Breast epithelium (tissue), 4 donors: ENCODE measurements around the gene CABCOCO1. TPM values are rescaled to one million over a fixed set of nuclear protein-coding genes. Genes with fewer than 3 reads are reported as not detected.

Experiments used
- DNase-seq, 2 donors: peaks; one replicate each; pipeline ENCODE4 v3.0.0-alpha.2; 2019; ENCODE audit warnings: low spot score in 2 of 2
- H3K27ac ChIP-seq, 2 donors: fragments of 200-600 bp; sonication (generic) in 1 of 2; one replicate each; pipeline ENCODE4 v1.5.1; 2016 to 2019; ENCODE audit warnings: mild to moderate bottlenecking in 1 of 2
- H3K27me3 ChIP-seq, 2 donors: fragments of 200-600 bp; sonication (generic) in 1 of 2; one replicate each; pipeline versions ENCODE4 v1.5.1 to v1.6.0; 2017 to 2019; ENCODE audit warnings: control low read depth in 1 of 2, mild to moderate bottlenecking in 1 of 2
- H3K36me3 ChIP-seq: fragments of 200-600 bp; one replicate; pipeline ENCODE4 v1.5.1; 2019
- H3K4me1 ChIP-seq, 2 donors: fragments of 200-600 bp; sonication (generic); one replicate each; pipeline ENCODE4 v1.5.1; 2016 to 2019; ENCODE audit warnings: control low read depth in 1 of 2
- H3K4me3 ChIP-seq, 3 donors: fragments of 200-600 bp; sonication (generic); 1 replicate in 2 of 3; 2 replicates in 1 of 3; pipeline ENCODE4 v1.5.1; 2016 to 2019; ENCODE audit warnings: mild to moderate bottlenecking in 3 of 3, moderate library complexity in 2 of 3
- H3K9me3 ChIP-seq, 2 donors: fragments of 200-600 bp; sonication (generic) in 1 of 2; one replicate each; pipeline ENCODE4 v1.5.1; 2016 to 2019; ENCODE audit warnings: control low read depth in 1 of 2
- CTCF ChIP-seq, 3 donors: fragments of 450-650 bp; IDR thresholded peaks; one replicate each; pipeline ENCODE4 v1.5.1; 2016 to 2017; ENCODE audit warnings: antibody characterized with exemption in 3 of 3, mild to moderate bottlenecking in 3 of 3, moderate library complexity in 3 of 3
- POLR2A ChIP-seq: fragments of 450-650 bp; IDR thresholded peaks from one replicate; pipeline ENCODE4 v1.6.1; 2016; ENCODE audit warnings: antibody characterized with exemption, mild to moderate bottlenecking, moderate library complexity
- POLR2AphosphoS5 ChIP-seq, 3 donors: sonication (generic); formaldehyde crosslinking; IDR thresholded peaks; one replicate each; pipeline ENCODE4 v1.6.1; 2017; ENCODE audit warnings: antibody characterized with exemption in 3 of 3
- intact Hi-C: fragments of 100-400 bp; cut with DNase I; formaldehyde crosslinking; loops from one replicate; pipeline ENCODE4 v1.15.1; 2023; ENCODE audit warnings: low total_unique reads
- total RNA-seq, 3 donors: library from RNA; depleted of rRNA; stranded (reverse); fragments of >200 nt; gene quantifications; one replicate each; pipeline ENCODE4 v1.1.0, GENCODE V29; 2016

CABCOCO1 gene
- total RNA-seq, 3 donors from 2014 or later: 0.16 to 1.3 (median 1.2) TPM

- no peaks in the 10 kb centered on the region for H3K27me3 ChIP-seq
Observed at GRCh38 chr10:61801484-61801883, 138.8 kb downstream of the CABCOCO1 start.

GRCh38 chr10:61803269-61803668 lies 140.5 kb downstream of the CABCOCO1 start:
- no peaks in the 10 kb centered on the region for H3K9me3 ChIP-seq
- TF ChIP-seq POLR2AphosphoS5 (IDR thresholded peaks at IDR 0.05) (no peak), CTCF (IDR thresholded peaks at IDR 0.05) (no peak), POLR2A (no peak)
- H3K27me3 ChIP-seq: no peaks in the 10 kb centered on the region

More at GRCh38 chr10:61801484-61801883, 138.8 kb downstream of the CABCOCO1 start:
- DNase-seq: no peak
- no peak overlapping the region for H3K4me3 ChIP-seq
- H3K4me1 ChIP-seq: no peaks in the 10 kb centered on the region
- H3K27ac ChIP-seq: no peak overlapping the region
- TF ChIP-seq POLR2AphosphoS5 (IDR thresholded peaks at IDR 0.05) (no peak), POLR2A (no peak), CTCF (IDR thresholded peaks at IDR 0.05) (no peak)
- H3K36me3 ChIP-seq: no peaks in the 10 kb centered on the region
- intact Hi-C loops: no loop called here
- no peaks in the 10 kb centered on the region for H3K9me3 ChIP-seq

GRCh38 chr10:61804414-61804813 lies 141.7 kb downstream of the CABCOCO1 start:
- H3K9me3 ChIP-seq: no peaks in the 10 kb centered on the region
- no peaks in the 10 kb centered on the region for H3K36me3 ChIP-seq
- H3K4me1 ChIP-seq: no peaks in the 10 kb centered on the region
- no peaks in the 10 kb centered on the region for H3K27me3 ChIP-seq
- intact Hi-C loops: no loop called here
- TF ChIP-seq POLR2A (no peak), POLR2AphosphoS5 (IDR thresholded peaks at IDR 0.05) (no peak), CTCF (IDR thresholded peaks at IDR 0.05) (no peak)
- DNase-seq: no peak
- no peak overlapping the region for H3K4me3 ChIP-seq
- no peak overlapping the region for H3K27ac ChIP-seq

More at GRCh38 chr10:61803269-61803668, 140.5 kb downstream of the CABCOCO1 start:
- intact Hi-C loops: no loop called here
- H3K36me3 ChIP-seq: no peaks in the 10 kb centered on the region
- no peak overlapping the region for H3K27ac ChIP-seq
- H3K4me3 ChIP-seq: no peak overlapping the region
- H3K4me1 ChIP-seq: no peaks in the 10 kb centered on the region
- no peak for DNase-seq

- intact Hi-C loops: no loop called here
Observed at GRCh38 chr10:61805091-61805490, 142.4 kb downstream of the CABCOCO1 start.

GRCh38 chr10:61810263-61810662 lies 147.5 kb downstream of the CABCOCO1 start:
- no peak overlapping the region for H3K27ac ChIP-seq
- H3K9me3 ChIP-seq: no peaks in the 10 kb centered on the region
- no peak for DNase-seq
- TF ChIP-seq POLR2AphosphoS5 (IDR thresholded peaks at IDR 0.05) (no peak), POLR2A (no peak), CTCF (IDR thresholded peaks at IDR 0.05) (no peak)
- intact Hi-C loops: no loop called here
- no peaks in the 10 kb centered on the region for H3K36me3 ChIP-seq
- no peak overlapping the region for H3K4me3 ChIP-seq
- H3K4me1 ChIP-seq: no peaks in the 10 kb centered on the region
- H3K27me3 ChIP-seq: no peaks in the 10 kb centered on the region

More at GRCh38 chr10:61805091-61805490, 142.4 kb downstream of the CABCOCO1 start:
- H3K36me3 ChIP-seq: no peaks in the 10 kb centered on the region
- no peaks in the 10 kb centered on the region for H3K4me1 ChIP-seq
- no peak overlapping the region for H3K4me3 ChIP-seq
- DNase-seq: no peak
- H3K27me3 ChIP-seq: no peaks in the 10 kb centered on the region
- H3K9me3 ChIP-seq: no peaks in the 10 kb centered on the region
- no peak overlapping the region for H3K27ac ChIP-seq
- TF ChIP-seq POLR2A (no peak), CTCF (IDR thresholded peaks at IDR 0.05) (no peak)
